Neutrophil (primary cell): Measurements from ENCODE around the gene HOXB3.
"Not testable (repeated sequence)": the region's sequence is repeated elsewhere in the genome, so short reads cannot be mapped to it uniquely, and the experiment has no call there.

Experiments used
- H3K27ac ChIP-seq: fragments of 200-600 bp; sonication (generic); 2 replicates; pipeline ENCODE4 v1.5.1; 2016; ENCODE audit warnings: mild to moderate bottlenecking, moderate library complexity
- H3K27me3 ChIP-seq: fragments of 200-600 bp; sonication (generic); 2 replicates; pipeline ENCODE4 v1.6.0; 2016; ENCODE audit warnings: mild to moderate bottlenecking
- H3K36me3 ChIP-seq: fragments of 200-600 bp; sonication (generic); 2 replicates; pipeline ENCODE4 v1.5.1; 2017
- H3K4me1 ChIP-seq, 2 experiments: fragments of 200-600 bp in 1 of 2; sonication (generic) in 1 of 2; 1 replicate in 1 of 2; 2 replicates in 1 of 2; pipeline versions ENCODE4 v1.5.1 to v1.6.1; 2013 to 2016; ENCODE audit warnings: low read depth in 1 of 2, low read length in 1 of 2, mild to moderate bottlenecking in 1 of 2, moderate library complexity in 1 of 2; ENCODE audit not compliant: control insufficient read depth in 1 of 2, insufficient read depth in 1 of 2
- H3K4me3 ChIP-seq, 2 experiments: fragments of 200-600 bp in 1 of 2; sonication (generic) in 1 of 2; 1 replicate in 1 of 2; 2 replicates in 1 of 2; pipeline ENCODE4 v1.5.1; 2013 to 2016; ENCODE audit warnings: low read depth in 1 of 2, low read length in 1 of 2, mild to moderate bottlenecking in 1 of 2, moderate library complexity in 1 of 2
- H3K9me3 ChIP-seq: fragments of 200-600 bp; sonication (generic); 2 replicates; pipeline ENCODE4 v1.5.1; 2016
- TF ChIP-seq, protein P1 (sequence below): fragments of 200-600 bp; sonication (generic); IDR thresholded peaks from 2 replicates; pipeline ENCODE4 v1.5.1; 2016; ENCODE audit warnings: antibody characterized with exemption

The HOXB3 gene

DNA sequence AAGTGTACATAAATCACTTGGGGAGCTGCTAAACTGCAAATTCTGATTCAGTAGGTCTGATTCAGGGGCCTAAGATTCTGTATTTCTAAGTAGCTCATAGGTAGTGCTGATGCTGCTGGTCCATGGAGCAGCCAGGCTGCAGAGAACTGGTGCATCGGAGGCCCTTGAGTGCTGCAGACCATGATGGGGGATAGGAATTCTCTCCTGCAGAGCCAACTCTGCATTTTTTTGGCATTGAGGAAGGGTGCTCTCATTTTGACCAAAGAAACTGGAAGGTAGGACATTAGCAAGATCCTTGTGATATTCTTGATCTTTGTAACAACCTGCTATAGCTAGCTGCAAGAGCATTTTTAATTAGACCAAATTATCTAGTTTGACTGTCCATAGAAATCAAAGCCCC lies 49.8 kb downstream of the HOXB3 start:
- Histone ChIP-seq H3K4me1 (peaks cover 0 to 15% of the 10 kb centered on the region in 2 experiments), H3K27me3 (peaks cover 97% of the 10 kb centered on the region), H3K9me3 (no peaks in the 10 kb centered on the region), H3K4me3 (no peak overlapping the region), H3K36me3 (no peaks in the 10 kb centered on the region), H3K27ac (no peak overlapping the region)
- TF ChIP-seq, protein P1, sequence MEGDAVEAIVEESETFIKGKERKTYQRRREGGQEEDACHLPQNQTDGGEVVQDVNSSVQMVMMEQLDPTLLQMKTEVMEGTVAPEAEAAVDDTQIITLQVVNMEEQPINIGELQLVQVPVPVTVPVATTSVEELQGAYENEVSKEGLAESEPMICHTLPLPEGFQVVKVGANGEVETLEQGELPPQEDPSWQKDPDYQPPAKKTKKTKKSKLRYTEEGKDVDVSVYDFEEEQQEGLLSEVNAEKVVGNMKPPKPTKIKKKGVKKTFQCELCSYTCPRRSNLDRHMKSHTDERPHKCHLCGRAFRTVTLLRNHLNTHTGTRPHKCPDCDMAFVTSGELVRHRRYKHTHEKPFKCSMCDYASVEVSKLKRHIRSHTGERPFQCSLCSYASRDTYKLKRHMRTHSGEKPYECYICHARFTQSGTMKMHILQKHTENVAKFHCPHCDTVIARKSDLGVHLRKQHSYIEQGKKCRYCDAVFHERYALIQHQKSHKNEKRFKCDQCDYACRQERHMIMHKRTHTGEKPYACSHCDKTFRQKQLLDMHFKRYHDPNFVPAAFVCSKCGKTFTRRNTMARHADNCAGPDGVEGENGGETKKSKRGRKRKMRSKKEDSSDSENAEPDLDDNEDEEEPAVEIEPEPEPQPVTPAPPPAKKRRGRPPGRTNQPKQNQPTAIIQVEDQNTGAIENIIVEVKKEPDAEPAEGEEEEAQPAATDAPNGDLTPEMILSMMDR: no peak

DNA sequence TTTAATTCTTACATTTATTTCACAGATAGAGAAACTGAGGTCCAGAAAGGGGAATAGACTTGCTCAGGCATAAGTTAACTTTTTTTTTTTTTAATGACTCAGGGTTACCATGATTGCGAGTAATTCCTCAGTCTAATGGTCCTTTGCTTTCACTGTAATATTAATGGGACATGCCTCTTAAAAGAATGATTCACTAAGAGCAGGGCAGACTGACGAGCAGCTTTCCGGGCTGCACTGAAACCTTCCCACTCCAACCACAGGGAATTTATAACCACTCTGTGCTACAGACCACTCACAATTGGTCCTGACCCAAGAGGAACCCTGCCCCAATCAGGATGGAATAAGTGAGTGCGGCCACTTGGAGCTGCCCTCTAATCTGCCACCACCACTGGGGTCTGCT lies 50.9 kb downstream of the HOXB3 start:
- H3K27me3 ChIP-seq: peaks cover 87% of the 10 kb centered on the region
- no peaks in the 10 kb centered on the region for H3K36me3 ChIP-seq
- peaks cover 0 to 15% of the 10 kb centered on the region in 2 experiments for H3K4me1 ChIP-seq
- H3K4me3 ChIP-seq: no peak overlapping the region
- no peaks in the 10 kb centered on the region for H3K9me3 ChIP-seq
- TF ChIP-seq, protein P1: no peak
- no peak overlapping the region for H3K27ac ChIP-seq

DNA sequence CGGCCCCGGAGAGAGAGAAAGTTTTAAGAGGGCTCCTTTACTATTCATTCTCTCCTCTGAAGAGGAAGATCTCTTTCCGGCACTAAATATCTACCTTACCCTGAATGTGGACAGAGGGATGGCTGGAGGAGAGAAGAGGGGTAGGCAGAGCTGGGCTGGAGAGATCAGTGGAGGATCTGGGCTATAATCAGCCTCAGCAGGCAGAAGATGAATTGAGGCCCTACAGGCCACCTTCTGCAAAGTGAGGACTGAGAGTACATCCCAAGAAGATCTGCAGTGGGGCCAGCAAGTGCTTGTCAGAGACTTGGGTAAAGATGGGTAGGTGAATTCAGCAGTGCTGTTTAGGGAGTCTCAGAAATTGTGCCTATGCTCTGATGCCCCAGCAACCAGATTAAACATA lies 52.7 kb downstream of the HOXB3 start:
- Histone ChIP-seq H3K9me3 (no peaks in the 10 kb centered on the region), H3K27me3 (peaks cover 81% of the 10 kb centered on the region), H3K36me3 (no peaks in the 10 kb centered on the region), H3K4me3 (no peak overlapping the region), H3K27ac (no peak overlapping the region), H3K4me1 (peaks cover 0 to 10% of the 10 kb centered on the region in 2 experiments)
- TF ChIP-seq, protein P1: no peak

DNA sequence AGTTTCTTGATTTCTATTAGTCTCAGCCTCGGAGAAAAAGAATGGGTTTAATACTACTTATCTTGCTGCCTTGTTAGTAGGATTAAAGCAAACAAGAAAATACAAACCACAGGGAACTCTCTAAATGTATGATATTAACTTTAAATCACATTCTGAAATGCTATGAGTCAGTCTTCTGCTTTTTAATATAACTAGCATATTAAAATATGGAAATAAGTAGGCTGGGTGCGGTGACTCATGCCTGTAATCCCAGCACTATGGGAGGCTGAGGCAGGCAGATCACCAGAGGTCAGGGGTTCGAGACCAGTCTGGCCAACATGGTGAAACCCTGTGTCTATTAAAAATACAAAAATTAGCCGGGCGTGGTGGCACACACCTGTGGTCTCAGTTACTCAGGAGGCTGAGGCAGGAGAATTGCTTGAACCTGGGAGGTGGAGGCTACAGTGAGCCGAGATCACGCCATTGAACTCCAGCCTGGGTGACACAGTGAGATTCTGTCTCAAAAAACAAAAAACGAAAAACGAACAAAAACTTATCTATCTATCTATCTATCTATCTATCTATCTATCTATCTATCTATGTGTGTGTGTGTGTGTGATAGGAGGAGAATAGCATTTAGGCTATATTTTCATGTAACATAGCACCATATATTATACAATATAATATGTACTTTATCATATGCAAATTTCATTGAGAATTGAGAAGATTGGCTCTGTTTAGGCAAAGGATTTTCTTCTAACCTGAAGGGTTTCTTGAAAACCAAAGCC lies 54.1 kb downstream of the HOXB3 start:
- not testable (repeated sequence) for H3K4me1 ChIP-seq, H3K9me3 ChIP-seq, H3K36me3 ChIP-seq, H3K4me3 ChIP-seq, H3K27ac ChIP-seq
- H3K27me3 ChIP-seq: peaks cover 81% of the 10 kb centered on the region

DNA sequence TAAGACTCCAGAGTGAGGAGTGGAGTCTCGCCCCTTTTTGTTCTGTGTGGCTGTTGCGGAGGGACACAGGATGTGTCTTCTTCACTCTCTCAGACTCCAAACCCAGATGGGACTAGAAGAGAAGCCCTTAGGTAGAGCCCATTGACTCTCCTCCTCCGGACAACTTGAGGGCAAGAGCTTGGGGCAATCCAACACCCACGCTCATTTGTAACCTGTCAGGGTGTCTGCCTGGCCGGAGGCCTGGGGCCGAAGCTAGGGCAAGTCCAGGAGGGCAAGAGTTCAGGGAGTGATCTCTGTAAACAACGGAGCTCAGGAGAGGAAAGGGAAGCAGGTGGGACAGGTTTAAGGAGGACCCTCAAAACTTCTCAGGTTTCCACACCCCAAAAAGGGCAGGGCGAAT lies 57.8 kb downstream of the HOXB3 start:
- peaks cover 75% of the 10 kb centered on the region for H3K27me3 ChIP-seq

DNA sequence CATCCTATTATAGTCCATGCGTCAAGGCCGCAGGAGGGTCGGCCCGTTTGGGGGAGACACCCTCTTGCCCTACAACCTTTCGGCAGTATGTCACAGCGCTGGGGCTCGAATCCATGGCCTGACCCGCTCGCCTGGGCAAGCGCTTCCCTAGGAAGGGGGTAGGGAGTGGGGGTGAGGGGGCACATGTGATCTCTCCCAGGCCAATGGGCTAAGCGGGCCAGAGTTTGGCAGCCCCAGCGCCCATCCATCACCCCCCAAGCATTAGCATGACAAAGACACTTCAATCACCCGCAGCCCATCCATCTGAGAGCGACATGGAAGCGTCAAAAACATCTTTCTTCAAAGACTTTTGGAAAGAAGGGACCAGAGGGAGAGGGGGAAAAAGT lies 59.2 kb downstream of the HOXB3 start, which contains the start of gene HOXB1:
TSS of gene HOXB1 (minus strand) at position 125 of the 386 bp plus-strand sequence. CDS start at position 18, 107 bp downstream.
- Histone ChIP-seq H3K27me3 (peaks cover 77% of the 10 kb centered on the region), H3K4me3 (no peak within 1 kb of the TSS), H3K9me3 (no peaks in the 10 kb centered on the region), H3K27ac (no peak within 1 kb of the TSS), H3K4me1 (no peaks in the 10 kb centered on the region), H3K36me3 (no peaks in the 10 kb centered on the region)
- TF ChIP-seq, protein P1: no peak

More for the DNA sequence above, 57.8 kb downstream of the HOXB3 start:
- TF ChIP-seq, protein P1: no peak
- Histone ChIP-seq H3K27ac (no peak overlapping the region), H3K4me3 (no peak overlapping the region), H3K4me1 (no peaks in the 10 kb centered on the region), H3K36me3 (no peaks in the 10 kb centered on the region), H3K9me3 (no peaks in the 10 kb centered on the region)
